ENCODE results near the gene SCEL.
"Not testable (repeated sequence)": the region's sequence is repeated elsewhere in the genome, so short reads cannot be mapped to it uniquely, and the experiment has no call there.

The SCEL gene

GRCh38 chr13:77513719-77514335, 21.7 kb upstream of the SCEL start:
- no peak overlapping the region for H3K27ac ChIP-seq
- TF ChIP-seq, protein P1, sequence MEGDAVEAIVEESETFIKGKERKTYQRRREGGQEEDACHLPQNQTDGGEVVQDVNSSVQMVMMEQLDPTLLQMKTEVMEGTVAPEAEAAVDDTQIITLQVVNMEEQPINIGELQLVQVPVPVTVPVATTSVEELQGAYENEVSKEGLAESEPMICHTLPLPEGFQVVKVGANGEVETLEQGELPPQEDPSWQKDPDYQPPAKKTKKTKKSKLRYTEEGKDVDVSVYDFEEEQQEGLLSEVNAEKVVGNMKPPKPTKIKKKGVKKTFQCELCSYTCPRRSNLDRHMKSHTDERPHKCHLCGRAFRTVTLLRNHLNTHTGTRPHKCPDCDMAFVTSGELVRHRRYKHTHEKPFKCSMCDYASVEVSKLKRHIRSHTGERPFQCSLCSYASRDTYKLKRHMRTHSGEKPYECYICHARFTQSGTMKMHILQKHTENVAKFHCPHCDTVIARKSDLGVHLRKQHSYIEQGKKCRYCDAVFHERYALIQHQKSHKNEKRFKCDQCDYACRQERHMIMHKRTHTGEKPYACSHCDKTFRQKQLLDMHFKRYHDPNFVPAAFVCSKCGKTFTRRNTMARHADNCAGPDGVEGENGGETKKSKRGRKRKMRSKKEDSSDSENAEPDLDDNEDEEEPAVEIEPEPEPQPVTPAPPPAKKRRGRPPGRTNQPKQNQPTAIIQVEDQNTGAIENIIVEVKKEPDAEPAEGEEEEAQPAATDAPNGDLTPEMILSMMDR (conservative IDR thresholded peaks at IDR 0.05), result no peak
- no peak for TF ChIP-seq ZFX (IDR thresholded peaks at IDR 0.05)

- TF ChIP-seq, protein P1 (conservative IDR thresholded peaks at IDR 0.05), result no peak
- TF ChIP-seq ZFX (IDR thresholded peaks at IDR 0.05), result no peak
- no peak overlapping the region for H3K27ac ChIP-seq
Observed at GRCh38 chr13:77514336-77514726, 21.2 kb upstream of the SCEL start.

- no peak overlapping the region for H3K27ac ChIP-seq
- TF ChIP-seq, protein P1 (conservative IDR thresholded peaks at IDR 0.05), result no peak
- no peak for TF ChIP-seq ZFX (IDR thresholded peaks at IDR 0.05)
Observed at GRCh38 chr13:77515785-77516184, 19.7 kb upstream of the SCEL start.

GRCh38 chr13:77516342-77516789, 19.1 kb upstream of the SCEL start:
- TF ChIP-seq, protein P1 (conservative IDR thresholded peaks at IDR 0.05), result no peak
- no peak for TF ChIP-seq ZFX (IDR thresholded peaks at IDR 0.05)
- H3K27ac ChIP-seq, result no peak overlapping the region

DNA sequence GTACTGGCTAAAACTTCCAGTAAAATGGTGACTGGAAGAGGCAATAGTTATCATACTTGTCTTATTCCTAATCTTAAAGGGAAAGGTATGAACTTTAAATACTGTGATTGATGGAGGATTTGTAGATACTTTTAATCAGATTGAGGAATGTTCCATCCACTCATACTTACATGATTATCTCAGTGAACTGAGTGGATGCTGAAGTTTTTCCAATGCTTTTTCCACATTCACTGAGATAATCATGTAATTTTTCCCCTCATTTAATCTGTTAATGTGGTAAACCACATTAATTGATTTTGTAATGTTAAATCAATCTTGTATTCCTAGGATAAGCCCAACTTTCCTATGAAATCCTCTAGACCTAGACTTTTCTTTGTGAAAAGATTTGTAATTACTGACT, 17.2 kb upstream of the SCEL start:
- TF ChIP-seq ZFX (IDR thresholded peaks at IDR 0.05), result no peak
- TF ChIP-seq, protein P1 (conservative IDR thresholded peaks at IDR 0.05), result no peak
- H3K27ac ChIP-seq, result no peak overlapping the region

- not testable (repeated sequence) for H3K27ac ChIP-seq
Observed at GRCh38 chr13:77519396-77519795, 16.1 kb upstream of the SCEL start.

- no peak for TF ChIP-seq ZFX (IDR thresholded peaks at IDR 0.05)
- H3K27ac ChIP-seq, result no peak overlapping the region
Observed at GRCh38 chr13:77519808-77520207, 15.7 kb upstream of the SCEL start.

GRCh38 chr13:77521194-77521593, 14.3 kb upstream of the SCEL start:
- TF ChIP-seq ZFX (IDR thresholded peaks at IDR 0.05), result no peak
- TF ChIP-seq, protein P1 (conservative IDR thresholded peaks at IDR 0.05), result no peak

More at GRCh38 chr13:77521194-77521593, 14.3 kb upstream of the SCEL start:
- H3K27ac ChIP-seq, result no peak overlapping the region
